SJCRH30 (cell line): ENCODE measurements around the gene DDI2. TPM values are rescaled to one million over a fixed set of nuclear protein-coding genes. Genes with fewer than 3 reads are reported as not detected.
A peak's percentile ranks its signal among the peaks of the same experiment; 100 is the strongest.

Source experiments
- DNase-seq, 2 experiments: peaks; one replicate each; pipeline ENCODE4 v3.0.0-alpha.2; 2015 to 2020
- H3K27ac ChIP-seq: fragments of 250-450 bp; sonication (Bioruptor Pico); 2 replicates; pipeline ENCODE4 v1.5.1; 2020; ENCODE audit warnings: mild to moderate bottlenecking, moderate library complexity
- H3K27me3 ChIP-seq: fragments of 250-450 bp; sonication (Bioruptor Pico); 2 replicates; pipeline ENCODE4 v1.5.1; 2020; ENCODE audit warnings: mild to moderate bottlenecking, moderate library complexity
- H3K36me3 ChIP-seq: fragments of 250-450 bp; sonication (Bioruptor Pico); 2 replicates; pipeline ENCODE4 v1.5.1; 2020; ENCODE audit warnings: mild to moderate bottlenecking, moderate library complexity
- H3K4me1 ChIP-seq: fragments of 250-450 bp; sonication (Bioruptor Pico); 2 replicates; pipeline ENCODE4 v1.5.1; 2020; ENCODE audit warnings: mild to moderate bottlenecking, moderate library complexity
- H3K4me3 ChIP-seq: fragments of 250-450 bp; sonication (Bioruptor Pico); 2 replicates; pipeline ENCODE4 v1.5.1; 2020; ENCODE audit warnings: mild to moderate bottlenecking, moderate library complexity
- H3K9me3 ChIP-seq: fragments of 250-450 bp; sonication (Bioruptor Pico); replicated peaks from 2 replicates; pipeline ENCODE4 v1.5.1; 2020; ENCODE audit warnings: mild to moderate bottlenecking, moderate library complexity
- total RNA-seq: library from RNA; depleted of rRNA; stranded (reverse); fragments of >200 nt; shearing (Covaris generic); gene quantifications from 2 replicates; pipeline ENCODE4 v1.2.3, GENCODE V29; 2014

Gene DDI2
- total RNA-seq, 1 experiment from 2014 or later: 29.1 TPM

- H3K27ac ChIP-seq: no peak overlapping the region
- no peaks in the 10 kb centered on the region for H3K9me3 ChIP-seq
- H3K4me1 ChIP-seq: no peaks in the 10 kb centered on the region
- DNase-seq: no peak
- peaks cover 4% of the 10 kb centered on the region; the same call in 1 of the 2 replicates for H3K36me3 ChIP-seq
- H3K27me3 ChIP-seq: no peaks in the 10 kb centered on the region
- H3K4me3 ChIP-seq: no peak overlapping the region
Measured at GRCh38 chr1:15620902-15621682, 3.8 kb downstream of the DDI2 start.

- peaks cover 6% of the 10 kb centered on the region; the same call in 1 of the 2 replicates for H3K36me3 ChIP-seq
- no peak for DNase-seq
- no peaks in the 10 kb centered on the region for H3K4me1 ChIP-seq
- H3K9me3 ChIP-seq: no peaks in the 10 kb centered on the region
- no peaks in the 10 kb centered on the region for H3K27me3 ChIP-seq
- no peak overlapping the region for H3K27ac ChIP-seq
- H3K4me3 ChIP-seq: no peak overlapping the region
Measured at GRCh38 chr1:15621975-15622374, 4.7 kb downstream of the DDI2 start.

- H3K9me3 ChIP-seq: no peaks in the 10 kb centered on the region
- H3K36me3 ChIP-seq: peaks cover 8% of the 10 kb centered on the region; the same call in 1 of the 2 replicates
- H3K4me3 ChIP-seq: no peak overlapping the region
- H3K27me3 ChIP-seq: no peaks in the 10 kb centered on the region
- peaks cover 6% of the 10 kb centered on the region; the same call in 1 of the 2 replicates for H3K4me1 ChIP-seq
- H3K27ac ChIP-seq: no peak overlapping the region
- DNase-seq: no peak
Measured at GRCh38 chr1:15622712-15623373, 5.6 kb downstream of the DDI2 start.

GRCh38 chr1:15623435-15623834 is 6.2 kb downstream of the DDI2 start:
- H3K9me3 ChIP-seq: no peaks in the 10 kb centered on the region
- no peak for DNase-seq
- peaks cover 6% of the 10 kb centered on the region; the same call in 1 of the 2 replicates for H3K4me1 ChIP-seq
- H3K27ac ChIP-seq: no peak overlapping the region
- no peaks in the 10 kb centered on the region for H3K27me3 ChIP-seq
- H3K36me3 ChIP-seq: peaks cover 12% of the 10 kb centered on the region
- H3K4me3 ChIP-seq: no peak overlapping the region

- H3K4me3 ChIP-seq: no peak overlapping the region
- H3K9me3 ChIP-seq: no peaks in the 10 kb centered on the region
- peaks cover 6% of the 10 kb centered on the region; the same call in 1 of the 2 replicates for H3K4me1 ChIP-seq
- no peak overlapping the region for H3K27ac ChIP-seq
- DNase-seq: no peak
- H3K36me3 ChIP-seq: peaks cover 20% of the 10 kb centered on the region
- no peaks in the 10 kb centered on the region for H3K27me3 ChIP-seq
Measured at GRCh38 chr1:15624133-15624714, 7.0 kb downstream of the DDI2 start.

- no peak overlapping the region for H3K27ac ChIP-seq
- H3K4me1 ChIP-seq: peaks cover 6% of the 10 kb centered on the region; the same call in 1 of the 2 replicates
- no peaks in the 10 kb centered on the region for H3K27me3 ChIP-seq
- H3K9me3 ChIP-seq: no peaks in the 10 kb centered on the region
- H3K36me3 ChIP-seq: peaks cover 27% of the 10 kb centered on the region
- H3K4me3 ChIP-seq: no peak overlapping the region
- no peak for DNase-seq
Measured at GRCh38 chr1:15625056-15625917, 8.0 kb downstream of the DDI2 start.

- Histone ChIP-seq H3K27ac (no peak overlapping the region), H3K36me3 (peaks cover 31% of the 10 kb centered on the region), H3K4me3 (no peak overlapping the region), H3K27me3 (no peaks in the 10 kb centered on the region), H3K4me1 (peaks cover 6% of the 10 kb centered on the region; the same call in 1 of the 2 replicates), H3K9me3 (no peaks in the 10 kb centered on the region)
- no peak for DNase-seq
Measured at GRCh38 chr1:15626269-15626950, 9.2 kb downstream of the DDI2 start.

GRCh38 chr1:15627343-15627988 is 10.2 kb downstream of the DDI2 start:
- no peaks in the 10 kb centered on the region for H3K9me3 ChIP-seq
- DNase-seq: peak in 1 of 2 experiments; percentile 30
- H3K27me3 ChIP-seq: no peaks in the 10 kb centered on the region
- H3K36me3 ChIP-seq: peaks cover 38% of the 10 kb centered on the region
- no peak overlapping the region for H3K27ac ChIP-seq
- peaks cover 6% of the 10 kb centered on the region; the same call in 1 of the 2 replicates for H3K4me1 ChIP-seq
- no peak overlapping the region for H3K4me3 ChIP-seq

- Histone ChIP-seq H3K36me3 (peaks cover 42% of the 10 kb centered on the region), H3K9me3 (no peaks in the 10 kb centered on the region), H3K27ac (no peak overlapping the region), H3K4me3 (no peak overlapping the region), H3K4me1 (peaks cover 6% of the 10 kb centered on the region; the same call in 1 of the 2 replicates), H3K27me3 (no peaks in the 10 kb centered on the region)
- no peak for DNase-seq
Measured at GRCh38 chr1:15628003-15628402, 10.7 kb downstream of the DDI2 start.

- H3K27ac ChIP-seq: no peak overlapping the region
- H3K36me3 ChIP-seq: peaks cover 82% of the 10 kb centered on the region
- no peaks in the 10 kb centered on the region for H3K9me3 ChIP-seq
- H3K27me3 ChIP-seq: no peaks in the 10 kb centered on the region
- no peak overlapping the region for H3K4me3 ChIP-seq
- no peak for DNase-seq
- no peaks in the 10 kb centered on the region for H3K4me1 ChIP-seq
Measured at GRCh38 chr1:15633756-15634420, 16.6 kb downstream of the DDI2 start.

GRCh38 chr1:15636436-15636835 is 19.2 kb downstream of the DDI2 start:
- H3K4me3 ChIP-seq: no peak overlapping the region
- no peak for DNase-seq
- no peaks in the 10 kb centered on the region for H3K9me3 ChIP-seq
- H3K4me1 ChIP-seq: no peaks in the 10 kb centered on the region
- no peak overlapping the region for H3K27ac ChIP-seq
- H3K27me3 ChIP-seq: no peaks in the 10 kb centered on the region
- H3K36me3 ChIP-seq: peaks cover 86% of the 10 kb centered on the region

GRCh38 chr1:15637826-15638225 is 20.6 kb downstream of the DDI2 start:
- H3K9me3 ChIP-seq: no peaks in the 10 kb centered on the region
- H3K4me3 ChIP-seq: no peak overlapping the region
- peaks cover 89% of the 10 kb centered on the region for H3K36me3 ChIP-seq

GRCh38 chr1:15639262-15639661 is 22.0 kb downstream of the DDI2 start:
- Histone ChIP-seq H3K4me1 (no peaks in the 10 kb centered on the region), H3K27me3 (no peaks in the 10 kb centered on the region), H3K27ac (no peak overlapping the region), H3K36me3 (peaks cover 87% of the 10 kb centered on the region), H3K4me3 (no peak overlapping the region), H3K9me3 (no peaks in the 10 kb centered on the region)
- DNase-seq: no peak

More at GRCh38 chr1:15637826-15638225, 20.6 kb downstream of the DDI2 start:
- Histone ChIP-seq H3K27me3 (no peaks in the 10 kb centered on the region), H3K27ac (no peak overlapping the region), H3K4me1 (no peaks in the 10 kb centered on the region)
- DNase-seq: no peak
